ENCODE results near the gene POMGNT1. TPM values are rescaled to one million over a fixed set of nuclear protein-coding genes. Genes with fewer than 3 reads are reported as not detected.

POMGNT1 gene
- total and polyA plus RNA-seq, 9 donors: 45.3 to 65.5 (median 49.2) TPM

- H3K27ac ChIP-seq (ENCODE audit: low read length): no peak overlapping the region
- no peaks in the 10 kb centered on the region for H3K27me3 ChIP-seq (ENCODE audit: control insufficient read depth, insufficient read depth, low read length)
- no peak overlapping the region for H3K4me3 ChIP-seq (ENCODE audit: low read length)
- H3K36me3 ChIP-seq (ENCODE audit: control insufficient read depth, insufficient read depth, low read length): peaks cover 73% of the 10 kb centered on the region
- H3K9me3 ChIP-seq (replicated peaks; ENCODE audit: control insufficient read depth, low read depth, low read length): no peaks in the 10 kb centered on the region
- no peak for DNase-seq
- peaks cover 21% of the 10 kb centered on the region for H3K4me1 ChIP-seq (ENCODE audit: control insufficient read depth, insufficient read depth, low read length)
- 79% methylated on average over 3 of the region's 5 CpGs for WGBS (ENCODE audit: insufficient coverage)
Observed at GRCh38 chr1:46194641-46195193, 3.5 kb downstream of the POMGNT1 start.

- Histone ChIP-seq H3K4me1 (ENCODE audit: control insufficient read depth, insufficient read depth, low read length) (peaks cover 18% of the 10 kb centered on the region), H3K9me3 (replicated peaks; ENCODE audit: control insufficient read depth, low read depth, low read length) (no peaks in the 10 kb centered on the region), H3K27ac (ENCODE audit: low read length) (no peak overlapping the region), H3K36me3 (ENCODE audit: control insufficient read depth, insufficient read depth, low read length) (peaks cover 79% of the 10 kb centered on the region), H3K27me3 (ENCODE audit: control insufficient read depth, insufficient read depth, low read length) (no peaks in the 10 kb centered on the region), H3K4me3 (ENCODE audit: low read length) (no peak overlapping the region)
- DNase-seq: no peak
- 57% methylated on average over 3 of the region's 9 CpGs for WGBS (ENCODE audit: insufficient coverage)
Observed at GRCh38 chr1:46193984-46194570, 4.2 kb downstream of the POMGNT1 start.

GRCh38 chr1:46193285-46193684, 4.9 kb downstream of the POMGNT1 start:
- WGBS (ENCODE audit: insufficient coverage): 88% methylated on average over 7 of the region's 7 CpGs
- peaks cover 12% of the 10 kb centered on the region for H3K4me1 ChIP-seq (ENCODE audit: control insufficient read depth, insufficient read depth, low read length)
- H3K4me3 ChIP-seq (ENCODE audit: low read length): no peak overlapping the region
- H3K36me3 ChIP-seq (ENCODE audit: control insufficient read depth, insufficient read depth, low read length): peaks cover 86% of the 10 kb centered on the region
- no peak overlapping the region for H3K27ac ChIP-seq (ENCODE audit: low read length)
- H3K9me3 ChIP-seq (replicated peaks; ENCODE audit: control insufficient read depth, low read depth, low read length): no peaks in the 10 kb centered on the region
- no peak for DNase-seq
- no peaks in the 10 kb centered on the region for H3K27me3 ChIP-seq (ENCODE audit: control insufficient read depth, insufficient read depth, low read length)

GRCh38 chr1:46192171-46192570, 6.1 kb downstream of the POMGNT1 start:
- no peaks in the 10 kb centered on the region for H3K27me3 ChIP-seq (ENCODE audit: control insufficient read depth, insufficient read depth, low read length)
- no peak for DNase-seq
- H3K4me3 ChIP-seq (ENCODE audit: low read length): no peak overlapping the region
- peaks cover 4% of the 10 kb centered on the region for H3K4me1 ChIP-seq (ENCODE audit: control insufficient read depth, insufficient read depth, low read length)
- H3K27ac ChIP-seq (ENCODE audit: low read length): no peak overlapping the region
- H3K9me3 ChIP-seq (replicated peaks; ENCODE audit: control insufficient read depth, low read depth, low read length): no peaks in the 10 kb centered on the region
- WGBS (ENCODE audit: insufficient coverage): 90% methylated on average over 9 of the region's 10 CpGs
- H3K36me3 ChIP-seq (ENCODE audit: control insufficient read depth, insufficient read depth, low read length): peaks cover 93% of the 10 kb centered on the region

GRCh38 chr1:46191033-46191701, 7.1 kb downstream of the POMGNT1 start:
- no peaks in the 10 kb centered on the region for H3K4me1 ChIP-seq (ENCODE audit: control insufficient read depth, insufficient read depth, low read length)
- no peak for DNase-seq
- H3K4me3 ChIP-seq (ENCODE audit: low read length): no peak overlapping the region
- H3K9me3 ChIP-seq (replicated peaks; ENCODE audit: control insufficient read depth, low read depth, low read length): no peaks in the 10 kb centered on the region
- WGBS (ENCODE audit: insufficient coverage): 84% methylated on average over 6 of the region's 9 CpGs
- peaks cover 87% of the 10 kb centered on the region for H3K36me3 ChIP-seq (ENCODE audit: control insufficient read depth, insufficient read depth, low read length)
- H3K27ac ChIP-seq (ENCODE audit: low read length): no peak overlapping the region
- no peaks in the 10 kb centered on the region for H3K27me3 ChIP-seq (ENCODE audit: control insufficient read depth, insufficient read depth, low read length)

GRCh38 chr1:46190539-46190938, 7.7 kb downstream of the POMGNT1 start:
- no peaks in the 10 kb centered on the region for H3K9me3 ChIP-seq (replicated peaks; ENCODE audit: control insufficient read depth, low read depth, low read length)
- H3K4me1 ChIP-seq (ENCODE audit: control insufficient read depth, insufficient read depth, low read length): no peaks in the 10 kb centered on the region
- 83% methylated on average over 2 of the region's 3 CpGs for WGBS (ENCODE audit: insufficient coverage)
- H3K27ac ChIP-seq (ENCODE audit: low read length): no peak overlapping the region
- DNase-seq: no peak
- peaks cover 80% of the 10 kb centered on the region for H3K36me3 ChIP-seq (ENCODE audit: control insufficient read depth, insufficient read depth, low read length)
- no peaks in the 10 kb centered on the region for H3K27me3 ChIP-seq (ENCODE audit: control insufficient read depth, insufficient read depth, low read length)
- no peak overlapping the region for H3K4me3 ChIP-seq (ENCODE audit: low read length)

GRCh38 chr1:46188295-46189030, 9.8 kb downstream of the POMGNT1 start:
- Histone ChIP-seq H3K4me3 (ENCODE audit: low read length) (no peak overlapping the region), H3K4me1 (ENCODE audit: control insufficient read depth, insufficient read depth, low read length) (peaks cover 7% of the 10 kb centered on the region), H3K27me3 (ENCODE audit: control insufficient read depth, insufficient read depth, low read length) (no peaks in the 10 kb centered on the region), H3K27ac (ENCODE audit: low read length) (no peak overlapping the region), H3K9me3 (replicated peaks; ENCODE audit: control insufficient read depth, low read depth, low read length) (no peaks in the 10 kb centered on the region), H3K36me3 (ENCODE audit: control insufficient read depth, insufficient read depth, low read length) (peaks cover 60% of the 10 kb centered on the region)
- DNase-seq: no peak
- WGBS (ENCODE audit: insufficient coverage): 83% methylated on average over 2 of the region's 6 CpGs

- Histone ChIP-seq H3K36me3 (ENCODE audit: control insufficient read depth, insufficient read depth, low read length) (peaks cover 49% of the 10 kb centered on the region), H3K9me3 (replicated peaks; ENCODE audit: control insufficient read depth, low read depth, low read length) (no peaks in the 10 kb centered on the region), H3K4me1 (ENCODE audit: control insufficient read depth, insufficient read depth, low read length) (peaks cover 17% of the 10 kb centered on the region), H3K27me3 (ENCODE audit: control insufficient read depth, insufficient read depth, low read length) (no peaks in the 10 kb centered on the region), H3K4me3 (ENCODE audit: low read length) (no peak overlapping the region), H3K27ac (ENCODE audit: low read length) (no peak overlapping the region)
- WGBS (ENCODE audit: insufficient coverage): 97% methylated on average over 6 of the region's 8 CpGs
- no peak for DNase-seq
Observed at GRCh38 chr1:46187106-46187869, 10.9 kb downstream of the POMGNT1 start.

GRCh38 chr1:46186076-46186475, 12.2 kb downstream of the POMGNT1 start:
- 67% methylated on average over 1 of the region's 2 CpGs for WGBS (ENCODE audit: insufficient coverage)
- Histone ChIP-seq H3K27ac (ENCODE audit: low read length) (no peak overlapping the region), H3K36me3 (ENCODE audit: control insufficient read depth, insufficient read depth, low read length) (peaks cover 40% of the 10 kb centered on the region), H3K9me3 (replicated peaks; ENCODE audit: control insufficient read depth, low read depth, low read length) (no peaks in the 10 kb centered on the region), H3K27me3 (ENCODE audit: control insufficient read depth, insufficient read depth, low read length) (no peaks in the 10 kb centered on the region), H3K4me1 (ENCODE audit: control insufficient read depth, insufficient read depth, low read length) (peaks cover 27% of the 10 kb centered on the region), H3K4me3 (ENCODE audit: low read length) (no peak overlapping the region)
- no peak for DNase-seq

Data from muscle of leg (tissue), 11 donors.